Activated CD4-positive, alpha-beta T cell treated with anti-CD3 and anti-CD28 coated beads, Interleukin-2, amount 10 ng/mL, durations not matched to agents 7 days and 5 days (primary cell): Measurements from ENCODE around the gene NOXA1. TPM values are rescaled to one million over a fixed set of nuclear protein-coding genes. Genes with fewer than 3 reads are reported as not detected.

ENCODE experiments used
- CTCF ChIA-PET: fragments of 350-600 bp; sonication (Branson Sonifier 250); formaldehyde crosslinking; loops from one replicate; lab custom pipeline; 2021; ENCODE audit warnings: antibody characterized with exemption; lab: Charles Lee
- POLR2A ChIA-PET: fragments of 350-600 bp; sonication (Branson Sonifier 250); formaldehyde crosslinking; loops from one replicate; lab custom pipeline; 2021; ENCODE audit warnings: antibody characterized with exemption; lab: Charles Lee
- DNase-seq: peaks from one replicate; pipeline ENCODE4 v3.0.0-alpha.2; 2020
- H3K27ac Mint-ChIP-seq: one replicate; pipeline ENCODE4 v1.8.0; 2021; ENCODE audit warnings: mild to moderate bottlenecking, moderate library complexity, mixed read lengths
- H3K27me3 Mint-ChIP-seq: one replicate; pipeline ENCODE4 v1.8.0; 2021; ENCODE audit warnings: mixed read lengths
- H3K36me3 Mint-ChIP-seq: one replicate; pipeline ENCODE4 v1.8.0; 2021; ENCODE audit warnings: low read depth, mixed read lengths
- H3K4me1 Mint-ChIP-seq: one replicate; pipeline ENCODE4 v1.8.0; 2021; ENCODE audit warnings: mixed read lengths
- H3K4me3 Mint-ChIP-seq: one replicate; pipeline ENCODE4 v1.8.0; 2021; ENCODE audit warnings: mild to moderate bottlenecking, moderate library complexity, mixed read lengths
- H3K9me3 Mint-ChIP-seq: one replicate; pipeline ENCODE4 v1.8.0; 2021; ENCODE audit warnings: mixed read lengths
- total RNA-seq, 2 experiments: library from RNA; stranded (reverse); gene quantifications; one replicate each; pipeline ENCODE4 v1.2.3, GENCODE V29; 2021

Gene NOXA1
- total RNA-seq, 2 experiments from 2014 or later: 0.46 to 1.1 TPM

- CTCF ChIA-PET: interaction anchor here (1.0 to 1.3 kb wide), 3 partner anchors 8 to 31 kb away, joined by 4 to 6 read pairs (median 5); partner anchors contain the start of genes EXD3 and NOXA1
- peak; percentile 74 for DNase-seq
- POLR2A ChIA-PET: no interaction called here
- Mint-ChIP-seq H3K27me3 (no peaks in the 10 kb centered on the region), H3K27ac (peak overlapping the region; percentile 69), H3K36me3 (peaks cover 15% of the 10 kb centered on the region), H3K4me1 (peaks cover 43% of the 10 kb centered on the region), H3K9me3 (no peaks in the 10 kb centered on the region), H3K4me3 (peak overlapping the region; percentile 41)
Measured at GRCh38 chr9:137453643-137454081, 30.5 kb downstream of the NOXA1 start.

GRCh38 chr9:137454145-137454596, 31.0 kb downstream of the NOXA1 start:
- peak overlapping the region; percentile 85 for H3K27ac Mint-ChIP-seq
- H3K36me3 Mint-ChIP-seq: peaks cover 14% of the 10 kb centered on the region
- no peaks in the 10 kb centered on the region for H3K27me3 Mint-ChIP-seq
- peak overlapping the region; percentile 58 for H3K4me3 Mint-ChIP-seq
- H3K4me1 Mint-ChIP-seq: peaks cover 43% of the 10 kb centered on the region
- peak; percentile 63 for DNase-seq
- CTCF ChIA-PET: interaction anchor here (1.0 to 1.2 kb wide), 2 partner anchors 9 to 32 kb away, joined by 4 to 6 read pairs; partner anchors contain the start of genes EXD3 and NOXA1
- POLR2A ChIA-PET: no interaction called here
- H3K9me3 Mint-ChIP-seq: no peaks in the 10 kb centered on the region

GRCh38 chr9:137454597-137455358, 31.6 kb downstream of the NOXA1 start:
- Mint-ChIP-seq H3K4me1 (peaks cover 42% of the 10 kb centered on the region), H3K36me3 (peaks cover 11% of the 10 kb centered on the region), H3K27ac (peak overlapping the region; percentile 85), H3K27me3 (no peaks in the 10 kb centered on the region), H3K4me3 (peak overlapping the region; percentile 58), H3K9me3 (no peaks in the 10 kb centered on the region)
- POLR2A ChIA-PET: no interaction called here
- CTCF ChIA-PET: interaction anchor here (1.2 kb wide), 1 partner anchor 32 kb away, joined by 6 read pairs; the partner anchor contains the start of genes EXD3 and NOXA1
- no peak for DNase-seq

DNA sequence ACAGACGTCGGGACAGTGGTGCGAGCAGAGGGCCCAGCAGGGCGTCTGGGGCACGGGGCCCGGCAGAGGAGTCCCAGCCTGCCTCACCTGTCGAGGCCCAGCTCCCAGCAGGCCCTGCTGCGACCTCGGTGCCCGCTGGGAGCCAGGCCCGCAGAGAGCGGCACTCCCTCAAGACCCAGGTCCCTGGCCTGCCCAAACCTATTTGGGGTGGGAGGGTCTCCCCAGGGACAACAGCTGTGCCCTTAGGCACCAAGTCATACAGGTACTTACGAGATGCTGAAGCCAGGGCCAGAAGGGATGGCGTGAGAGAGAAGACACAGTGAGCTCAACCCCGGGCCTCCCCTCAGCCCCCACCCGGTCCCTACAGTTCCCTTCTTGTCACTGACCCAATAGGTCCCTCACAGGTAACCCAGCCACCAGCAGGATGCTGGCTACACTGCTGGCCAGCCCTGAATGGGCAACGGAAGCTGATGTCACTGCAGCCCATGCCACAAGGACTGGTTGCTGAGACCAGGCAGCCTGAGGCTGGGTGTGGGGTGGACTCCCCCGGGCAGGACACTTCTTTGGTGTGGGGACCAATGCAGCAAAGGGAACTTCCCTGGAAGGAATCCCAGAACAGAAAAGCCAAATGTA, 32.3 kb downstream of the NOXA1 start:
- Mint-ChIP-seq H3K36me3 (peaks cover 11% of the 10 kb centered on the region), H3K27ac (peak overlapping the region; percentile 60), H3K27me3 (no peaks in the 10 kb centered on the region), H3K4me3 (no peak overlapping the region), H3K4me1 (peaks cover 41% of the 10 kb centered on the region), H3K9me3 (no peaks in the 10 kb centered on the region)
- POLR2A ChIA-PET: no interaction called here
- no peak for DNase-seq
- CTCF ChIA-PET: interaction anchor here (1.6 kb wide), 1 partner anchor 33 kb away, joined by 6 read pairs; the partner anchor contains the start of genes EXD3 and NOXA1

GRCh38 chr9:137456061-137456863, 33.1 kb downstream of the NOXA1 start:
- peaks cover 11% of the 10 kb centered on the region for H3K36me3 Mint-ChIP-seq
- peaks cover 43% of the 10 kb centered on the region for H3K4me1 Mint-ChIP-seq
- peak overlapping the region; percentile 66 for H3K27ac Mint-ChIP-seq
- no peak for DNase-seq
- no peaks in the 10 kb centered on the region for H3K9me3 Mint-ChIP-seq
- POLR2A ChIA-PET: no interaction called here
- no peaks in the 10 kb centered on the region for H3K27me3 Mint-ChIP-seq
- CTCF ChIA-PET: interaction anchor here (0.7 to 1.6 kb wide), 3 partner anchors 13 to 33 kb away, joined by 3 to 6 read pairs (median 3); partner anchors contain the start of genes EXD3 and NOXA1
- H3K4me3 Mint-ChIP-seq: peak overlapping the region; percentile 32

GRCh38 chr9:137456864-137457405, 33.7 kb downstream of the NOXA1 start:
- Mint-ChIP-seq H3K27ac (peak overlapping the region; percentile 66), H3K4me3 (peak overlapping the region; percentile 32), H3K36me3 (peaks cover 11% of the 10 kb centered on the region), H3K27me3 (no peaks in the 10 kb centered on the region), H3K4me1 (peaks cover 44% of the 10 kb centered on the region), H3K9me3 (no peaks in the 10 kb centered on the region)
- CTCF ChIA-PET: interaction anchor here (0.6 to 1.6 kb wide), 4 partner anchors 11 to 34 kb away, joined by 3 to 6 read pairs (median 4); partner anchors contain the start of genes EXD3 and NOXA1
- no peak for DNase-seq
- POLR2A ChIA-PET: no interaction called here

- no peak for DNase-seq
- H3K27ac Mint-ChIP-seq: peak overlapping the region; percentile 25
Measured at GRCh38 chr9:137457406-137458193, 34.4 kb downstream of the NOXA1 start.

GRCh38 chr9:137458194-137459151, 35.3 kb downstream of the NOXA1 start:
- Mint-ChIP-seq H3K36me3 (peaks cover 9% of the 10 kb centered on the region), H3K27me3 (no peaks in the 10 kb centered on the region), H3K27ac (no peak overlapping the region), H3K4me3 (peak overlapping the region; percentile 41), H3K4me1 (peaks cover 44% of the 10 kb centered on the region), H3K9me3 (no peaks in the 10 kb centered on the region)
- DNase-seq: peak; percentile 37
- CTCF ChIA-PET: no interaction called here
- POLR2A ChIA-PET: no interaction called here

More at GRCh38 chr9:137457406-137458193, 34.4 kb downstream of the NOXA1 start:
- Mint-ChIP-seq H3K9me3 (no peaks in the 10 kb centered on the region), H3K36me3 (peaks cover 9% of the 10 kb centered on the region), H3K4me3 (peak overlapping the region; percentile 19), H3K27me3 (no peaks in the 10 kb centered on the region), H3K4me1 (peaks cover 42% of the 10 kb centered on the region)
- ChIA-PET CTCF (interaction anchor here (0.6 kb wide), 1 partner anchor 12 kb away, joined by 4 read pairs; no protein-coding TSS in a partner anchor), POLR2A (no interaction called here)

DNA sequence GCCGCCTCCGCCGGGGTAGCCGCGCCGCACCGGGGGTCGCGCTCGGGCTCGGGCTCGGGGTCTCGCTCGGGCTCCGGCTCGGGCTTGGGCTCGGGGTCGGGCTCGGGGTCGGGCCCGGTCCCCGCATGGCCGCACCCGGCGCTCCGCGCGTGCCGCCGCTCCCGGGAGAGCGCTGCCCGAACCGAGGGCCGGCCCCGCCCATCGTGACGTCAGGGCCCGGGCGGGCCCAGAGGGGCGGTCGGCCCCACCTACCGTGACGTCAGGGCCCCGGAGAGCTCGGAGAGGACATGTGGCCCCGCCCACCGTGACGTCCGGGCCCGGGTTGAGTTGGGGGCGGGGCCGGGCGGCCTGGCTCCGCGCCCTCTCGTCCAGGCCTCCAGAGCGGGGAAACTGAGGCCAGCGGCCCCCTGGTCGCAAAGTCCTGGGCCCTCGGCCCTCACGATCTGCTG, 36.0 kb downstream of the NOXA1 start, which contains the start of gene NSMF:
Gene NSMF, minus strand, starts transcription at position 183 of the 449 bp plus-strand sequence. CDS start 232 bp downstream, outside the sequence.
- Mint-ChIP-seq H3K27ac (peak within 1 kb of the TSS; percentile 87), H3K36me3 (peaks cover 6% of the 10 kb centered on the region), H3K9me3 (no peaks in the 10 kb centered on the region), H3K4me1 (peaks cover 40% of the 10 kb centered on the region), H3K27me3 (no peaks in the 10 kb centered on the region), H3K4me3 (peak within 1 kb of the TSS; percentile 41)
- ChIA-PET CTCF (interaction anchor here (0.7 kb wide), 1 partner anchor 36 kb away, joined by 4 read pairs; the partner anchor contains the start of genes EXD3 and NOXA1), POLR2A (no interaction called here)
- peak; percentile 92 for DNase-seq

- H3K27me3 Mint-ChIP-seq: no peaks in the 10 kb centered on the region
- peak overlapping the region; percentile 30 for H3K4me3 Mint-ChIP-seq
- peak overlapping the region; percentile 87 for H3K27ac Mint-ChIP-seq
- no peak for DNase-seq
- ChIA-PET POLR2A (no interaction called here), CTCF (interaction anchor here (0.7 kb wide), 1 partner anchor 37 kb away, joined by 4 read pairs; the partner anchor contains the start of genes EXD3 and NOXA1)
- H3K36me3 Mint-ChIP-seq: peaks cover 3% of the 10 kb centered on the region
- no peaks in the 10 kb centered on the region for H3K9me3 Mint-ChIP-seq
- peaks cover 35% of the 10 kb centered on the region for H3K4me1 Mint-ChIP-seq
Measured at GRCh38 chr9:137459601-137460362, 36.6 kb downstream of the NOXA1 start.
